IMR-90 (cell line): ENCODE data around the gene DUSP28. TPM values are rescaled to one million over a fixed set of nuclear protein-coding genes. Genes with fewer than 3 reads are reported as not detected.

Experiments used
- ATAC-seq: fragments of 200-7000 bp; cut with Tn5 transposase; 2 replicates; pipeline ENCODE4 v1.9.1; 2020; ENCODE audit warnings: low read depth, mild to moderate bottlenecking, moderate library complexity
- BruUV-seq: library from RNA; stranded (reverse); fragments of 400-500 nt; replicated peaks from 2 replicates; lab custom pipeline; 2021; lab: Mats Ljungman, UMichigan
- CTCF ChIA-PET: fragments of 300-600 bp; formaldehyde crosslinking; extraction: SDS; loops from one replicate; lab custom pipeline; 2021; ENCODE audit warnings: antibody characterized with exemption; lab: Yijun Ruan, JAX
- POLR2A ChIA-PET: fragments of 300-600 bp; sonication (Branson Sonifier 250); formaldehyde crosslinking; loops from one replicate; lab custom pipeline; 2022; ENCODE audit warnings: antibody characterized with exemption; ENCODE audit not compliant: unreplicated experiment; lab: Charles Lee
- DNase-seq: peaks from one replicate; pipeline ENCODE4 v3.0.0; 2013
- H2AFZ ChIP-seq: replicated peaks from 2 replicates; pipeline ENCODE3; 2013; ENCODE audit warnings: low read length, mild to moderate bottlenecking; ENCODE audit not compliant: poor library complexity
- H2AK5ac ChIP-seq: 2 replicates; pipeline ENCODE4 v1.6.1; 2013; ENCODE audit warnings: low read depth, low read length, inconsistent platforms
- H2AK9ac ChIP-seq: replicated peaks from 2 replicates; pipeline ENCODE3; 2013; ENCODE audit warnings: mild to moderate bottlenecking, low read depth, low read length, moderate library complexity; ENCODE audit not compliant: poor library complexity
- H2BK120ac ChIP-seq: 2 replicates; pipeline ENCODE4 v1.6.1; 2013; ENCODE audit warnings: low read depth, low read length, inconsistent platforms
- H2BK15ac ChIP-seq: 3 replicates; pipeline ENCODE4 v1.6.1; 2013; ENCODE audit warnings: low read depth, low read length, inconsistent platforms
- H2BK20ac ChIP-seq: 2 replicates; pipeline ENCODE4 v1.6.1; 2013; ENCODE audit warnings: low read depth, mild to moderate bottlenecking, inconsistent platforms, low read length, moderate library complexity
- H2BK5ac ChIP-seq: 2 replicates; pipeline ENCODE4 v1.6.1; 2013; ENCODE audit warnings: mild to moderate bottlenecking, low read depth, low read length, inconsistent platforms; ENCODE audit not compliant: poor library complexity, severe bottlenecking
- H3K14ac ChIP-seq: replicated peaks from 2 replicates; pipeline ENCODE4 v1.6.1; 2013; ENCODE audit warnings: low read depth, low read length, inconsistent platforms
- H3K18ac ChIP-seq: 2 replicates; pipeline ENCODE4 v1.6.1; 2013; ENCODE audit warnings: low read depth, low read length, control low read depth
- H3K23ac ChIP-seq: 2 replicates; pipeline ENCODE4 v1.6.1; 2013; ENCODE audit warnings: low read depth, low read length, inconsistent platforms
- H3K27ac ChIP-seq: 2 replicates; pipeline ENCODE4 v1.5.1; 2013; ENCODE audit warnings: mild to moderate bottlenecking, control low read depth, low read length; ENCODE audit not compliant: insufficient read depth
- H3K27me3 ChIP-seq: 2 replicates; pipeline ENCODE4 v1.6.1; 2013; ENCODE audit warnings: low read length; ENCODE audit not compliant: control insufficient read depth, insufficient read depth
- H3K36me3 ChIP-seq: 2 replicates; pipeline ENCODE4 v1.6.1; 2013; ENCODE audit warnings: low read length, mixed read lengths; ENCODE audit not compliant: control insufficient read depth, insufficient read depth
- H3K4ac ChIP-seq: 2 replicates; pipeline ENCODE4 v1.6.1; 2013; ENCODE audit warnings: low read depth, low read length, inconsistent platforms
- H3K4me1 ChIP-seq: 2 replicates; pipeline ENCODE4 v1.6.1; 2013; ENCODE audit warnings: low read length, mixed read lengths; ENCODE audit not compliant: control insufficient read depth, insufficient read depth
- H3K4me2 ChIP-seq: 2 replicates; pipeline ENCODE4 v1.6.1; 2013; ENCODE audit warnings: low read depth, mild to moderate bottlenecking, control low read depth, low read length, moderate library complexity
- H3K4me3 ChIP-seq: 2 replicates; pipeline ENCODE4 v1.5.1; 2013; ENCODE audit warnings: low read depth, mild to moderate bottlenecking, control low read depth, low read length, moderate library complexity; ENCODE audit not compliant: insufficient read depth
- H3K56ac ChIP-seq: 2 replicates; pipeline ENCODE4 v1.6.1; 2013; ENCODE audit warnings: low read length, inconsistent platforms; ENCODE audit not compliant: insufficient read depth; ENCODE audit errors: extremely low read depth
- H3K79me1 ChIP-seq, 2 experiments: 2 replicates each; pipeline ENCODE4 v1.6.1; 2013; ENCODE audit warnings: low read length in 2 of 2, inconsistent platforms in 1 of 2, low read depth in 1 of 2
- H3K9ac ChIP-seq: 2 replicates; pipeline ENCODE4 v1.6.1; 2013; ENCODE audit warnings: low read depth, low read length, control low read depth
- H3K9me1 ChIP-seq: 2 replicates; pipeline ENCODE4 v1.6.1; 2013; ENCODE audit warnings: low read length, inconsistent platforms; ENCODE audit not compliant: insufficient read depth
- H3K9me3 ChIP-seq: 2 replicates; pipeline ENCODE4 v1.6.1; 2013; ENCODE audit warnings: low read length; ENCODE audit not compliant: control insufficient read depth, insufficient read depth
- H4K20me1 ChIP-seq: 2 replicates; pipeline ENCODE4 v1.6.1; 2013; ENCODE audit warnings: low read length, inconsistent platforms; ENCODE audit not compliant: insufficient read depth
- H4K5ac ChIP-seq: 2 replicates; pipeline ENCODE4 v1.6.1; 2013; ENCODE audit warnings: mild to moderate bottlenecking, low read depth, low read length, control low read depth
- H4K8ac ChIP-seq, 2 experiments: 2 replicates each; pipeline ENCODE4 v1.6.1; 2013; ENCODE audit warnings: low read depth in 2 of 2, low read length in 2 of 2, control low read depth in 1 of 2, inconsistent platforms in 1 of 2
- H4K91ac ChIP-seq: 2 replicates; pipeline ENCODE4 v1.6.1; 2013; ENCODE audit warnings: low read depth, low read length, inconsistent platforms; ENCODE audit not compliant: insufficient read depth
- MAZ ChIP-seq: IDR thresholded peaks from 2 replicates; pipeline ENCODE4 v1.6.1; 2012; ENCODE audit warnings: low read depth, mild to moderate bottlenecking, low read length, improper control_type of control experiment, moderate library complexity, borderline replicate concordance
- RFX5 ChIP-seq: IDR thresholded peaks from 2 replicates; pipeline ENCODE4 v1.8.0; 2012; ENCODE audit warnings: low read depth, mild to moderate bottlenecking, low read length, moderate library complexity
- dilution Hi-C: fragments of 300-500 bp; cut with HindIII; formaldehyde crosslinking; loops from one replicate; pipeline ENCODE4 v1.14.3; 2018; ENCODE audit warnings: low sequenced_read_pairs; ENCODE audit not compliant: unreplicated experiment
- in situ Hi-C: fragments of 300-500 bp; cut with MboI; formaldehyde crosslinking; loops from 3 replicates; pipeline ENCODE4 v1.14.3; 2019; ENCODE audit warnings: low sequenced_read_pairs, inconsistent platforms, mixed read lengths
- intact Hi-C: fragments of 100-400 bp; cut with micrococcal nuclease; formaldehyde crosslinking; loops from 2 replicates; pipeline ENCODE4 v1.10.0; 2022
- polyA plus RNA-seq, 3 experiments: library from polyadenylated mRNA; depleted of rRNA; stranded (reverse); fragments of >200 nt; gene quantifications; 2 replicates each; pipeline ENCODE4 v1.2.3, GENCODE V29; 2012; ENCODE audit warnings: low replicate concordance in 1 of 3
- total RNA-seq: library from RNA; depleted of rRNA; stranded (reverse); fragments of >200 nt; gene quantifications from 2 replicates; pipeline ENCODE4 v1.2.3, GENCODE V29; 2012

DUSP28 gene
- total and polyA plus RNA-seq, 2 of the 4 experiments (the other 2 are of a cell fraction) = 1.1 to 3.3 TPM

GRCh38 chr2:240539906-240540305 lies 20.3 kb upstream of the DUSP28 start:
- BruUV-seq = no TSS peak
- CTCF ChIA-PET = no interaction called here

More at GRCh38 chr2:240539906-240540305, 20.3 kb upstream of the DUSP28 start:
- no peak overlapping the region for H4K91ac ChIP-seq
- no peaks in the 10 kb centered on the region for H3K4me1 ChIP-seq
- H2BK120ac ChIP-seq = no peak overlapping the region
- no peak overlapping the region for H2AK5ac ChIP-seq
- ATAC-seq (no peak), DNase-seq (peak; percentile 14)
- no peak overlapping the region for H2BK20ac ChIP-seq
- no peak overlapping the region for H3K56ac ChIP-seq
- H4K5ac ChIP-seq = no peak overlapping the region
- POLR2A ChIA-PET = no interaction called here
- no peaks in the 10 kb centered on the region for H3K27me3 ChIP-seq
- H3K9ac ChIP-seq = no peak overlapping the region
- no peak overlapping the region for H3K18ac ChIP-seq
- no peak overlapping the region for H3K4me3 ChIP-seq
- H4K20me1 ChIP-seq = no peaks in the 10 kb centered on the region
- no peak overlapping the region for H3K14ac ChIP-seq
- no peak overlapping the region for H3K23ac ChIP-seq
- H4K8ac ChIP-seq = no peak overlapping the region
- no peak overlapping the region for H3K27ac ChIP-seq
- H3K79me1 ChIP-seq = no peaks in the 10 kb centered on the region; a peak in 1 of 4 replicates
- no peak overlapping the region for H2BK5ac ChIP-seq
- peaks cover 6% of the 10 kb centered on the region for H3K36me3 ChIP-seq
- H3K9me1 ChIP-seq = peaks cover 4% of the 10 kb centered on the region; the same call in 1 of the 2 replicates
- H2AFZ ChIP-seq = no peak overlapping the region
- no peak overlapping the region for H3K4ac ChIP-seq
- H2AK9ac ChIP-seq = no peak overlapping the region
- in situ Hi-C loops (no loop called here), intact Hi-C loops (no loop called here), dilution Hi-C loops (no loop called here)
- TF ChIP-seq MAZ (no peak), RFX5 (no peak)
- H3K9me3 ChIP-seq = no peaks in the 10 kb centered on the region
- H2BK15ac ChIP-seq = no peak overlapping the region
- H3K4me2 ChIP-seq = no peak overlapping the region
